HG03175 (cell line): ENCODE measurements around the gene TSEN34.
"Not testable (repeated sequence)": the region's sequence is repeated elsewhere in the genome, so short reads cannot be mapped to it uniquely, and the experiment has no call there.

Source experiments
- ATAC-seq: cut with Tn5 transposase; IDR thresholded peaks from one replicate; pipeline ENCODE4 v1.9.1; 2021; ENCODE audit warnings: mild to moderate bottlenecking, moderate library complexity; ENCODE audit not compliant: unreplicated experiment

Gene TSEN34

DNA sequence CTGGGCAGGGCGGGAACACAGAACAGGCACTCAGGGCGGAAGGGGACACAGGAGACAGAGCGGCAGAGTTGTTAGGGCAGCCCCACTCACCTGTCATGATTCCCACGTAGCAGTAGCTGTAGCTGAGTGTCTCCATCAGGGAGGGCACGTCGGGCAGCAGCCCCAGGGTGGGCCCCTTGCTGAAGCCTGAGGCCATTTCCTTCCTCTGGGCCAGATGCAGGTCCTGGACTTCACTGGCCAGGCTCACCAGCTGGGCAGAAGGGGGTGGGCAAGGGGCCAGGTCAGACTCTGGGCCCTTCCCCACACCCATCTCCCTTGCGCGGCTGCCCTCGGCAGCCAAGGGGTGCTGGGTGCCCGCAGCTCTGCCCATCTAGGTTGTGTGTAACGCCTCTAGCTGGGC is 7.7 kb upstream of the TSEN34 start:
- ATAC-seq, result no peak

DNA sequence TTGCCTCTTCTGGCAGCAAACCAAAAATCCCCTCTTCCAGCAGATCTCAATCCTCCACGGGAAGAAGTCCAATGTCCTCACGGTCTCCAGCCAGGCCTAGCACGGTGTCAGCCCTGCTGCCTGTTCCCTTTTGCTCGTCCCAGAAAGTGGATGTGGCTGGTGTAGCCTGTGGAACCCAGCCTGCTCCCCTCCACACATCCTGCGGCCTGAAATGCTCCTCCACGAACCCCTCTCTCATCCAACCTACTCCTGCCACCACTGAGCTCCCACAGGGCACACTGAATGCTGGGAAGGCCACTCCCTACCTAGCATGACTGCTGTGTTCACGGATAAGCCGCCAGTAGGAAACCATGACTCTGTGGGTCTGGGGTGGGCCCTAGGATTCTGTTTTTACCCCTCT is 4.8 kb upstream of the TSEN34 start:
- ATAC-seq, result no peak

DNA sequence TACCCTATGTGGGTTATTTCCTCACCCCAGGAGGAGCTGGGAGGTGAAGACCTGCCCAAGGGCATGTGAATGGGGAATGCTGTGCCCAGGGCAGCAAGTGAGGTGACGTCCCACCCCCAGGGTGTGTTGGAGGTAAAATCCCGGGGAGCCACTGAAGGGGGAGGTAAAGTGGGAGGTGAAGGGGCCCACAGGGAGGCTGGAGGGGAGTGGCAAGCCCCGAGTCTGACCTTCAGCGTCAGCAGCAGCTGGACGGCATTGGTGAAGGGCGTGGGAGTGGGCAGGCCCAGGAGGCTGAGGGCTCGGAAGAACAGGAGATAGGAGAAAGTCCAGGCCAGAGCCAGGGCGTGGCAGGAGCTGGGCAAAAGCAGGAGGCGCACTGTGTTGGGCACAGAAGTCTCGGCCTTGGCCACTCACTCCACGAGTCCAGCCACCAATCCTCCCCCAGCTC is 4.2 kb upstream of the TSEN34 start:
- ATAC-seq, result no peak

DNA sequence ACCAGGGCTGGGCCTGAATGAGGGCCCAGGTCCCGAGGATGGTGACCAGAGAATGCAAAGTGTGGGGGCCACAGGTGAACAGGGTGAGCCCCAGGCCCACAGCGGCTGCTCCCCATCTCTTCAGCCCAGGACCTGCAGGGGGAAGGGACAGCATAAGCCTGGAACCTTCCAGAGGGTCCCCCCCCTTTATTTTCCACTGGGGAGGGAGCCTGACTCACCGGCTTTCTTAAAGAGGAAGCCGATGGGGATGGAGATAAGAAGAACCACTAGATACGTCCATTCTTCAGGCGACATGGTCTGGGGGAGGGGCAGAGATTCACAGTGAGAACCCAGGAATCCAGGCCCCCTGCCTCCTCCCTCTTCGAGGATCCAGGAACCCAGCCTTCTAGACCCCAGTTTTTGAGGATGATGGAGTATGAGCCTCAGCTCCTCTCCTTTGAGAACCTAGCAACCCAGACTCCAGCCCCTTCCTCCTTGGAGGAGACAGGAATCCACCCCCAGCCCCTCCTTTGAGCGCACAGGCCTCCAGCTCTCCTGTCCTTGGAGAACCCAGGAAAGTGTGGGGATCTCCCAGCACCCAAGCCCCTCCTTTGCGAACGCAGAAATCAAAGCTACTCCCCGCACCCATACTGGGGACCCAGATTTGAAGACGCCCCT is 2.8 kb upstream of the TSEN34 start:
- ATAC-seq, result no peak

DNA sequence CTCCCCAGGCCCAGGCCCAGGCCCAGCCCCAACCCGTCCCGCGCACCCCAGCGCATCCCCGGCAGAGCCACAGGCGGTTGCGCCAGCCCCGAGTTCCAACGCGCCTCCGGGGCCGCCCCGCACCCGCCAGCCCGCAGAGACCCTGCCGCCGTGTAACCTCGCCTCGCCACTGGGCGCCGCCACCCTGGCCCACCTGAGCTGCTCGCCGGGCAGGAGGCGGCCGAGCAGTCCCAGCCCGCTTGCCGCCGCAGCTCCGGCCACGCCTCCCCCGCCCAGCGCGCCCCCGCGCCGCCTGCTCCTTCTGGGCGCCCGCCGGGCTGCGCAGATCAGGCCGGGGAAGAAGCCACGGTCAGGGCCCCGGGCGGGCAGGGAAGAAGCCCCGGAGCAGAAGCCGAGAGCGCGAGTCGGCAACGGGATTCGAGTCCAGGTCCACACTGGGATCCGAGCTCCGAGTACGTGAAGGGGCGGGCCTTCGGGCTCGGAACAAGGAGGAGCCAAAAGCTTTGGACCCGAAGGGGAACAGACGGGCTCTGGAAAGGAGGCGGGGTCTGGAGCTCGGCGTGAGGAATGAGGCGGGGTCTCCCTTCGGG is 1.9 kb upstream of the TSEN34 start, which contains the start of gene MBOAT7:
TSS of gene MBOAT7 (minus strand) at position 436 of the 590 bp plus-strand sequence. CDS start 1,072 bp downstream, outside the sequence.
- peak; percentile 15 for ATAC-seq

DNA sequence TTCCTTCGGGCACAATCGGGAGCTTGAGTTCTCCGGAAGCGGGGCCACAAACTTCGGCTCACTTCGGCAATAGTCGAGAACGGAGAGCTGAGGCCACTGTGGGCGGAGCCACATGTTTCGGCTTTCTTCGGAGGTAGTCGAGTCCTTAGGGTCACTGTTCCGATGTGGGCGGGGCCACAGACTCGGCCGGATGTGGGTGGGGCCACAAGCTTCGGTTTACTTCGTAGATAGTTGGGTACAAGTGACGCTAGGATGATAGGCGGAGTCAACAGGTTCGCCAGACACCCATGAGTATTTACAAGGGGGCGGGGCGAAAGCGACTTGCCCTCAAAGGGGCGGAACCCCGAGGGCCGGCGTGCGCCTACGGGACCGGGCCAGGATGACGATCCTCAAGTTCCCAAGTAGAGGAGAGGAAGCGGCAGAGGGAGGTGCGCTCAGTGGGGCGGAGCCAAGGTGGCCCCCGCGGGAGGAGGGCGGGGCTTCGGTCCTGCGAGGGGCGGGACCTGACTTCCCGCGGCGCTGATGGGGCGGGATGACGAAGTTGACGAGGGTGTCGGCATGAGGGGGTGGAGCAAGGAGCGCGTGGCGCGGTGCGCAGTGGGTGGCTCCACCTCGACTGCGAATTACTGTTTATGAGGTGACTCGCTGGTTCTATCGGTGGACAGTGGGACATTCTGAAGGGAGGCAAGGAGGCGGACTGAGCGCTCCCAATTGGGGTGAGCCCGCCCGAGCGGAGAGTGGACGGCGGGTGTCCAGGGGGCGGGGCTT is 1.2 kb upstream of the TSEN34 start:
- ATAC-seq, result peak; percentile 48

DNA sequence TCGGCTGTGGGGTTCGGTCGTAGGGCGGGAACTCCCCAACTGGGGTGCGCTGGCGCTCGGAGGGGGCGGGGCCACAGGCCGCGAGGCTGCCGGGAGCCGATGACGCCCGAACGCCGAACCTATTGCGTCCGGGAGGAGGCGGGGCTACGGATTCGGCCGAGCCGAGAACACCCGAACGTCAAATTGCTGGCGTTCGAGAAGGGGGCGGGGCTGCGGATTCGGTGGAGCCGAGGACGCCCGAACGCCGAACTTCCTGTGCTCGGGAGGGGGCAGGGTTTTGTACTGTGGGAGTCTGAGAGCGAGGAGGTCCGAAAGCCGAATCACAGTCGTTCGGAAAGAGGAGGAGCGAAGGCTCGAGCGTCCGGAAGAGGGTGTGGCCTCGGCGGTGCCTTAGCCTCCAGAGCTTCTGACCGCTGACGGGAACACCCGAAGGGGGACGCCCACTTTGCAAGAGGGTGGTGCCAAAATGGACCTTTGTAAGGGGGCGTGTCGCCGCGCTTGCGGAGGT is 551 bp upstream of the TSEN34 start:
- peak; percentile 48 for ATAC-seq

DNA sequence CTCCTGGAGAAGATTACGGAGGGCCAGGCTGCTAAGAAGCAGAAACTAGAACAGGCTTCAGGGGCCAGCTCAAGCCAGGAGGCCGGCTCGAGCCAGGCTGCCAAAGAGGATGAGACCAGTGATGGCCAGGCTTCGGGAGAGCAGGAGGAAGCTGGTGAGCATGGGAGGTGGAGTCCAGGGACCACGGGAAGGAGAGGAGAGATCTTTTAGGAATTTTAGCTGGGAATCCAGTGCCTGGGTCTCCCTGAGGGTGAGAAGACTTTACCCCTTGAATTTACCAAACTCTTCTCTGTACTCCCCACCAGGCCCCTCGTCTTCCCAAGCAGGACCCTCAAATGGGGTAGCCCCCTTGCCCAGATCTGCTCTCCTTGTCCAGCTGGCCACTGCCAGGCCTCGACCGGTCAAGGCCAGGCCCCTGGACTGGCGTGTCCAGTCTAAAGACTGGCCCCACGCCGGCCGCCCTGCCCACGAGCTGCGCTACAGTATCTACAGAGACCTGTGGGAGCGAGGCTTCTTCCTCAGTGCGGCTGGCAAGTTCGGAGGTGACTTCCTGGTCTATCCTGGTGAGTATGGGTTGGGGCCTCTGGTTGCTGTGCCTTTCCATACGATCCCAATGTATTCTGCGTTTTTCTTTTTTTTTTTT is 824 bp downstream of the TSEN34 start:
- no peak for ATAC-seq

DNA sequence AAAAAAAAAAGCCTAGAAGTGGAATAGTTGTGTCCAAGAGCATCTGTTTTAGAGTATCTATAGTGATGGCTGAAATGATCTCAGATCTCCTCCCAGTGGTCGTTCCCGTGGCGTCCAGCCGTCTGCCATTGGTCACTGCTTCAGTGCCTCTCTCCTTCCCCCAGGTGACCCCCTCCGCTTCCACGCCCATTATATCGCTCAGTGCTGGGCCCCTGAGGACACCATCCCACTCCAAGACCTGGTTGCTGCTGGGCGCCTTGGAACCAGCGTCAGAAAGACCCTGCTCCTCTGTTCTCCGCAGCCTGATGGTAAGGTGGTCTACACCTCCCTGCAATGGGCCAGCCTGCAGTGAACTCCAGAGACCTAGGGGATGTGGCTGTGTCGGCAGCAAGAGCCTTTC is 1.9 kb downstream of the TSEN34 start:
- ATAC-seq, result no peak

DNA sequence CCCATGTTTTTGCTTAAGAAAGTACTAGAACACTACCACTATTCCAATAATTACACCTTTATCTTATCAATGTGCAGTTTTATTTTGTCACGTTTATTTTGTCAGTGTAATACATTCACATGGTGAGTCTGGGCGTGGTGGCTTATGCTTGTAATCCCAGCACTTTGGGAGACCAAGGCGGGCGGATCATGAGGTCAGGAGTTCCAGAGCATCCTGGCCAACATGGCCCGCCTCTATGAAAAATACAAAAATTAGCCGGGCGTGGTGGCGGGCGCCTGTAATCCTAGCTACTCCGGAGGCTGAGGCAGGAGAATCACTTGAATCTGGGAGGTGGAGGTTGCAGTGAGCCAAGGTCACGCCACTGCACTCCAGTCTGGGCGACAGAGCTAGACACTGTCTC is 3.4 kb downstream of the TSEN34 start:
- ATAC-seq, result not testable (repeated sequence)

DNA sequence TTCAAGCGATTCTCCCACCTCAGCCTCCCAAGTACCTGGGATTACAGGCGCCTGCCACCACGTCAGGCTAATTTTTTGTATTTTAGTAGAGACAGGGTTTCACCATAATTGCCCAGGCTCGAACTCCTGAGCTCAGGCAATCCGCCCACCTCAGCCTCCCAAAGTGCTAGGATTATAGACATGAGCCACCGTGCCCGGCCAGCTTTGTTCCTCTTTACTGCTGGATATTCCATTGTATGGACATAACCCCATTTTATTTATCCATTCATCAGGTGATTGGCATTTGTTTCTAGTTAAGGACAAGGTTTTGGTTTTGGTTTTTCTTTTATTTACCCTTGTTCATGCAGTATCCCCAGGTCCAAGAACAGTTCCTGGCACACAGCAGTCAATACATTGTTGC is 5.4 kb downstream of the TSEN34 start:
- ATAC-seq, result no peak

DNA sequence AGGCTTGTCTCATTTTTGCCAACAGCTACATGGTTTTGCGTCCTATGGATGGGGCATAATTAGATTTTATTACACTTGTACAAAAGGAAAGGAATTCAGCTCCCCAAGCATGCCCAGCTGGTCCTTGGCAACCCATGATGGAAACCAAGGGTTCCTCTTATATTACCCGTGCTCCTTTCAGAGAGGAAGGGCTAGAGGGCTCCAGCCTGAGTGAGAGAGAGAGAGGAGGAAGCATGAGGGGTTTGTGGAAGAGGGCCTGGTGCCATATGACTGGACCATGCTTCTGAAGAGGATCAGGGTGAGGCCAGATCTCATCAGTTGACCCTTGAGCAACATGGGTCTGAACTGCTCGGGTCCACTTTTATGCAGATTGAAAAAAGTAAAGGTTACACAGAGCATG is 6.0 kb downstream of the TSEN34 start:
- no peak for ATAC-seq

DNA sequence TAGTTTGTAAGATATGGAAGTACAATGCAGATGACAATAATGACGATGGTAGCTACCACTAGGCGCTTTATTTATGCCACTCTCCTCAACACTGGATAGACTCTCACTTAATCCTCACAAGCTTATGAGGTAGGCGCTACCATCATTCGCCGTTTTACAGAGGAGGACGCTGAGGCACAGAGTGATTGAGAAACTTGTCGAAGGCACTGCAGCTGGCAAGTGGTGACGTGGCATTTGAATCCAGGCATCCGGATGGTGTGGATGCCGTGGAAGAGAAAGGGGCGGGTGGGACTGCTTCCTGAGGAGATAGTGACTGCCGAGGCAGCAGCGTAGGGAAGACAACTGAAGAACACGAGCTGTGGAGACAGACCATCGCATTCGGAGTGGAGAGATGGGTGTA is 8.3 kb downstream of the TSEN34 start:
- no peak for ATAC-seq

DNA sequence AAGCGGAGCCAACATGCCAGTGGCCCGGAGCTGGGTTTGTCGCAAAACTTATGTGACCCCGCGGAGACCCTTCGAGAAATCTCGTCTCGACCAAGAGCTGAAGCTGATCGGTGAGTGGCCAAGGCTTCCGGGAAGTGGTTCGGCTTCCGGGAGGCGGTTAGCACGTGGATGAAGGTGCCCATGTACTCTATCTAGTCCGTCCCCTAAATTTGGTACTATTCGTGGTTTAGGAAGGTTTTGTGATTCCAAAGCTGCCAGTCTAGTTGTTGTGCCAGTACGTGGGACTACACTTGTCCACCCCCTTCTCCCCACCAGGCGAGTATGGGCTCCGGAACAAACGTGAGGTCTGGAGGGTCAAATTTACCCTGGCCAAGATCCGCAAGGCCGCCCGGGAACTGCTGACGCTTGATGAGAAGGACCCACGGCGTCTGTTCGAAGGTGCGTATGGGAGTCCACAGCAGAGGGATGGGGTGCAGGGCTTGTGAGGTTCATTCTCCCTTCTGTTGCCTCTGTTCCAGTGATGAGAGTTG is 10.1 kb downstream of the TSEN34 start:
- no peak for ATAC-seq

DNA sequence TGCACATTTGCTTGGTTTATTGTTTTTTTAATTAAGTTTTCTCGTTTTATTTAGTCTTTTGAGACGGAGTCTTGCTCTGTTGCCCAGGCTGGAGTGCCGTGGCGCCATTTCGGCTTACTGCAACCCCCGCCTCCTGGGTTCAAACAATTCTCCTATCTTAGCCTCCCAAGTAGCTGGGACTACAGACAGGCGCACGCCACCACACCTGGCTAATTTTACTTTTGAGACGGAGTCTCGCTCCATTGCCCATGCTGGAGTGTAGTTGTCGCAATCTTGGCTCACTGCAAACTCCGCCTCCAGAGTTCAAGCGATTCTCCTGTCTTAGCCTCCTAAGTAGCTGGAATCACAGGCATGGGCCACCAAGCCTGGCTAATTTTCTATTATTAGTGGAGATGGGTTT is 10.9 kb downstream of the TSEN34 start:
- no peak for ATAC-seq

DNA sequence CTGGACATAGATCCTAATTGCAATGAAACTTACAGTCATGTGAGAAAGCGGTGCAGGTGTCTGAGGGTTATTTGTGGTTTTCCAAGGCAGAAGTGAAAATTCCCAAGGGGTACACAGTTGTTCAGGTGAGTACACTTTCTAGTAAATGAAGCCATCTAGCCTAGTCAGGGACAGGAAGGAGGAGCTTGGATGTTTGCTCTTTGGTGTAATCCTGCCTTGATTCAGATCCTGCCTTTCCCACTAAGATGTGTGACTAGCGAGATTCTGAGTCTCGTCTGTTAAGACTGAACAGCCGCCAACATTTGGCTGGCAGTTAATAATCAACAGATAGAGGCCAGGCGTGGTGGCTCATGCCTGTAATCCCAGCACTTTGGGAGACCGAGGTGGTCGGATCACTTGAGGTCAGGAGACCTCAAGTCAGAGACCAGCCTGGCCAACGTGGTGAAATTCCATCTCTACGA is 12.1 kb downstream of the TSEN34 start:
- ATAC-seq, result no peak

DNA sequence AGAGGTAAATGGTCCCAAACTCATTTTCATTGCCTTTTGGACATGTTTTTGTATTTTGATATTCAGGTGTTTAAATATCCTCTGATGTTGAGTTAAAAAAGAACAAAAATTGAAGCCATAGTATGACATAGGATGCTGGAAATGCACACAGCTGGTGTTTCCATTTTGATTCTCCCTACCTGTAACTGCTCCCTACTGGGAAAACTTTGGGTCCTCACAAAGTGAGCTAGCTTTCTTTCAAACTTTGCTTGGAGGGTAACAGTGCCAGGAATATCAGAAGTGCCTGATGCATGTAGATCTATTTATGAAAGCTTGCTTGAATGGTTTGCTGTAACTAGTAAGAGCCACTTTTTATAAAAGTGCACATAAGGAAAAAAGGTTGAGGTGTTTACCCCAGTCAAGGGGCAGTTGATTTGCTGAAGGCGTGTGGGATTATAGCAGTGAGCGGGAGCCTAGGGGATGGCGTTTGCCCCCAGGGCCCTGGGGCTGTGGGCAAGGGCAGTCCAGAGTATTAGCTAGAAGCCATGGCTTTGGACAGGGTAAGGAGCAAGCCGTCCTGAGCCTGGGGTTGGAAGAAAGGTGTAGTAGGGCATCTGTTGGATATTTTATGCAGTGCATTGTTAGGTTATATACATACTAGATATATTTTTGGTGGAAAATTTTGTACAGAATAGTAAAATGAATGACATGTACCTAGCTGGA is 13.8 kb downstream of the TSEN34 start:
- no peak for ATAC-seq

DNA sequence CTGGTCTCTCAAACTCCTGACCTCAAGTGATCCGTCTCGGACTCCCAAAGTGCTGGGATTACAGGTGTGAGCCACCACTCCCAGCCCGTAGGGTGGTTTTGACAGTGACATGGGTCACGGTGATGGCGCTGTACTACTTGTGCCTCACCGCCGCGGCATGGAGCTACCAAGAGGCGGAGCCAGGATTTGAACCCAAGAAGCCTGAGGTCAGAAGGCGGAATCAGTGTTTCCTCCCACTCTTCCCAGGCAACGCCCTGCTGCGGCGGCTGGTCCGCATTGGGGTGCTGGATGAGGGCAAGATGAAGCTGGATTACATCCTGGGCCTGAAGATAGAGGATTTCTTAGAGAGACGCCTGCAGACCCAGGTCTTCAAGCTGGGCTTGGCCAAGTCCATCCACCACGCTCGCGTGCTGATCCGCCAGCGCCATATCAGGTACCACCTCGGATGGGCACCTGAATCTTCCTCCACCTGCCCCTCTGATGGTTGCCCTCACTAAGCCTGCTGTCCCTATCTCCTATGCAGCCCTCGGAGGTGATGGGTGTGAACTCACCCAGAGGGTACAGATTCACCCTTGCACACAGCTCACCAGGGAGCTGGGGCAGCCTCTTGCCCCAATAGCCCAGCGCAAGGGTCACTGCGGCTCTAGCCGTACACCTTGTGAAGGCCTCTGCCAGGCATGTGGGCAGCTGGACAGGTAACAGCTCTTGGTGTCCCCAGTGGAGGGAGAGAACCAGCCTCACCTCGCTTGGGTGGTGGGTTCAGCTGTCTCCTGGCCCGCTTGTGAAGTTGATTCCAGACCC is 15.1 kb downstream of the TSEN34 start:
- ATAC-seq, result no peak

DNA sequence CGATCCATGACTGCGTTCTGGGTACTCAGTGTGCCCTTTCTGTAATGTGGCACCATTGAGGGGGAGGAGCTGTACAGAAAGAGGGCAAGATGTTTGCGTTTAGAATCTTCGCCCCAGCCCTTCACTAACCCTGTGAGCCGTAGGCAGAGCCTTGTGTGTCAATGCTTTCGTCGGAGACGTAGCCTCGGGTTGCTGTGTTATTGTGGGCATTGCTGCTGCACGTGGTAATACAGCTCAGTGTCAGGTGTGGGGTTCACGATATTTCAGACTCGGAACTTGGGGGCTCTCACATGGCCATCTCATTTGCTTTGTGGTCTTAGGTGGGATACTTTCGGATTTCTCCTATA is 15.7 kb downstream of the TSEN34 start:
- ATAC-seq, result no peak

DNA sequence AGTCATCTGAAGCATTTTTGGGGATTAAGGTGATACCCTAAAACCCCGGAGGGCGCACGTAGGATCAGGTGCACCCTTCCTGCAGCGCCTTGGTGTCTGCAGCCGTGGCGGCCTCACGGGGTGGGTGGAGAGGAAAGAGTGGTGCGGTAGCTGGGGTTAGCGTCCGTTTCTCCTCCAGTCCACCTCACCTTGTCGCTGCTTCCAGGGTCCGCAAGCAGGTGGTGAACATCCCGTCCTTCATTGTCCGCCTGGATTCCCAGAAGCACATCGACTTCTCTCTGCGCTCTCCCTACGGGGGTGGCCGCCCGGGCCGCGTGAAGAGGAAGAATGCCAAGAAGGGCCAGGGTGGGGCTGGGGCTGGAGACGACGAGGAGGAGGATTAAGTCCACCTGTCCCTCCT is 16.1 kb downstream of the TSEN34 start:
- ATAC-seq, result not testable (repeated sequence)
